Measurements from ENCODE around the gene AFAP1.

Gene AFAP1

DNA sequence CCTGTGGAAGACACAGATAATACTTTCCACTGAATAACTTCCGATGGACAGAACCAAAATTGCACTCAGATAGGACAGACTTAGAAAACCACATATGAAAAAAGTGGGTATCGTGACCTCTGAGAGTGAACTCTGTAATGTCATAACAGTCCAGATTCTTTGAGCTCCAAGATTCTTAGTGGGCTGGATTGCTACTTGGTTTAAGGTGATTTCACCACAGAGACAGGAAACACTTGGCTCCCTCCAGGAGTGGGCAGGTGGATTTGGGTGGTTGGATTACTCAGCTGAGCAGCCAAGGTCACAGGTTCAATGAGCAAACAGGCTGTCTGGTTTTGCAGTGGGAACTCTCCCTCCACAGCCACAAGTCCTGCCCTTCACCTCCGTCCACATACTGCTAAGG is 126.0 kb downstream of the AFAP1 start:
- TF ChIP-seq FOXP2 (optimal IDR thresholded peaks at IDR 0.05; ENCODE audit: borderline replicate concordance, extremely low read depth, extremely low read length, insufficient read depth), result no peak
- TF ChIP-seq SIN3A (IDR thresholded peaks at IDR 0.05; ENCODE audit: borderline replicate concordance, insufficient read depth, low read length), result no peak
- TF ChIP-seq POLR2AphosphoS5 (IDR thresholded peaks at IDR 0.05; ENCODE audit: low read depth, low read length), result no peak
- TF ChIP-seq TAF1 (IDR thresholded peaks at IDR 0.05; ENCODE audit: borderline replicate concordance, insufficient read depth, low read length), result no peak

DNA sequence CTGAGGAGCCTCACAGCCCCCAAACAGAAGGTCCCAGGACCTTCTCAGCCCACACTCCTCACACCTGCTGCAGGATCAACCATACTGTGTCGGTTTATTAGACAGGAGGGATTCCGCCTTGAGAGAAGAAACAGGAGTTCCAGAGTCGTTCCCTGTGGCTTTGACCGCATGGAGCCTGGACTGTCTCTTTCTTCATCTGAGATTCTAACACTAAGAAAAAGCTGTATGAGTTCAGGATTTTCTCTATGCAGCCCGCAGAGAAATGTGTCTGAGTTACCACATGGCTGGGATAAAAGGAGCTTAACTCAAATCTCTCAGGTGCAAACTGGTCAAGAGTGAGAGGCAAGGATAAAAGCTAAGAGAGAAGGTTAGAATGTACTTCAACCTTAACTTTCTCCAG is 126.7 kb downstream of the AFAP1 start:
- no peak for TF ChIP-seq POLR2AphosphoS5 (IDR thresholded peaks at IDR 0.05; ENCODE audit: low read depth, low read length)
- no peak for TF ChIP-seq SIN3A (IDR thresholded peaks at IDR 0.05; ENCODE audit: borderline replicate concordance, insufficient read depth, low read length)
- TF ChIP-seq TAF1 (IDR thresholded peaks at IDR 0.05; ENCODE audit: borderline replicate concordance, insufficient read depth, low read length), result no peak
- no peak for TF ChIP-seq FOXP2 (optimal IDR thresholded peaks at IDR 0.05; ENCODE audit: borderline replicate concordance, extremely low read depth, extremely low read length, insufficient read depth)
- TF ChIP-seq, protein P1, sequence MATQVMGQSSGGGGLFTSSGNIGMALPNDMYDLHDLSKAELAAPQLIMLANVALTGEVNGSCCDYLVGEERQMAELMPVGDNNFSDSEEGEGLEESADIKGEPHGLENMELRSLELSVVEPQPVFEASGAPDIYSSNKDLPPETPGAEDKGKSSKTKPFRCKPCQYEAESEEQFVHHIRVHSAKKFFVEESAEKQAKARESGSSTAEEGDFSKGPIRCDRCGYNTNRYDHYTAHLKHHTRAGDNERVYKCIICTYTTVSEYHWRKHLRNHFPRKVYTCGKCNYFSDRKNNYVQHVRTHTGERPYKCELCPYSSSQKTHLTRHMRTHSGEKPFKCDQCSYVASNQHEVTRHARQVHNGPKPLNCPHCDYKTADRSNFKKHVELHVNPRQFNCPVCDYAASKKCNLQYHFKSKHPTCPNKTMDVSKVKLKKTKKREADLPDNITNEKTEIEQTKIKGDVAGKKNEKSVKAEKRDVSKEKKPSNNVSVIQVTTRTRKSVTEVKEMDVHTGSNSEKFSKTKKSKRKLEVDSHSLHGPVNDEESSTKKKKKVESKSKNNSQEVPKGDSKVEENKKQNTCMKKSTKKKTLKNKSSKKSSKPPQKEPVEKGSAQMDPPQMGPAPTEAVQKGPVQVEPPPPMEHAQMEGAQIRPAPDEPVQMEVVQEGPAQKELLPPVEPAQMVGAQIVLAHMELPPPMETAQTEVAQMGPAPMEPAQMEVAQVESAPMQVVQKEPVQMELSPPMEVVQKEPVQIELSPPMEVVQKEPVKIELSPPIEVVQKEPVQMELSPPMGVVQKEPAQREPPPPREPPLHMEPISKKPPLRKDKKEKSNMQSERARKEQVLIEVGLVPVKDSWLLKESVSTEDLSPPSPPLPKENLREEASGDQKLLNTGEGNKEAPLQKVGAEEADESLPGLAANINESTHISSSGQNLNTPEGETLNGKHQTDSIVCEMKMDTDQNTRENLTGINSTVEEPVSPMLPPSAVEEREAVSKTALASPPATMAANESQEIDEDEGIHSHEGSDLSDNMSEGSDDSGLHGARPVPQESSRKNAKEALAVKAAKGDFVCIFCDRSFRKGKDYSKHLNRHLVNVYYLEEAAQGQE (IDR thresholded peaks at IDR 0.05; ENCODE audit: insufficient read depth in 1 of 2, low read depth in 2 of 2, low read length in 2 of 2), result no peak

DNA sequence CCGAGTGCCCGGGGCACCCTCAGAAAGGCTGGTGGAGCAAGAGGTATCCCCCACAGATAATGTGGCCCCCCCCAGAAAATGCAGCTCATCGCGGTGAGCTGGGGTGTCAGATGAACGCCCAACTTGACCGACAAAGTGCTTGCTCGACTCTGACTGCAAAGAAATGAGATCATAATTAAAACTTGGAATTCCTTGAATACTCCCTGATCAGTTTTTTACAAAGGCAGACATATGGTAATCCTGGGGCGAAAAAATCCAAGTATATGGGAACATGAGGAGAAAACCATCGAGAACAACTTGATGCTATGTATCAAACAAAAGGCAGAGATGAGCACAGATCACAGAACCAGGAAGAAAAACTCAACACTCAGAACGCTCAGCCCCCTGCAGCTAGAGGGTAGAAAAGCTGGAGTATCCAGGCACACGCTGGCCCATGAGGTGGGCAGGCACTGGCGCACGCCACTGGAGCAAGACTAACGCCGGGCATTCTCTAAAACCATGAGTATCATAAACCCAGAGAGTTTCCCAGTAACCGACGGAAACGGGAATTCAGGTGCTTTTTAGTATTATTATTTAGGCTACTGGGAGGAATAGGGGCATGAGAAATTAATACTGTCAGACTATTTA is 127.3 kb downstream of the AFAP1 start:
- TF ChIP-seq SIN3A (IDR thresholded peaks at IDR 0.05; ENCODE audit: borderline replicate concordance, insufficient read depth, low read length) (no peak), FOXP2 (optimal IDR thresholded peaks at IDR 0.05; ENCODE audit: borderline replicate concordance, extremely low read depth, extremely low read length, insufficient read depth) (no peak), POLR2AphosphoS5 (IDR thresholded peaks at IDR 0.05; ENCODE audit: low read depth, low read length) (no peak), TAF1 (IDR thresholded peaks at IDR 0.05; ENCODE audit: borderline replicate concordance, insufficient read depth, low read length) (no peak)
- TF ChIP-seq, protein P1 (IDR thresholded peaks at IDR 0.05; ENCODE audit: insufficient read depth in 1 of 2, low read depth in 2 of 2, low read length in 2 of 2), result no peak

DNA sequence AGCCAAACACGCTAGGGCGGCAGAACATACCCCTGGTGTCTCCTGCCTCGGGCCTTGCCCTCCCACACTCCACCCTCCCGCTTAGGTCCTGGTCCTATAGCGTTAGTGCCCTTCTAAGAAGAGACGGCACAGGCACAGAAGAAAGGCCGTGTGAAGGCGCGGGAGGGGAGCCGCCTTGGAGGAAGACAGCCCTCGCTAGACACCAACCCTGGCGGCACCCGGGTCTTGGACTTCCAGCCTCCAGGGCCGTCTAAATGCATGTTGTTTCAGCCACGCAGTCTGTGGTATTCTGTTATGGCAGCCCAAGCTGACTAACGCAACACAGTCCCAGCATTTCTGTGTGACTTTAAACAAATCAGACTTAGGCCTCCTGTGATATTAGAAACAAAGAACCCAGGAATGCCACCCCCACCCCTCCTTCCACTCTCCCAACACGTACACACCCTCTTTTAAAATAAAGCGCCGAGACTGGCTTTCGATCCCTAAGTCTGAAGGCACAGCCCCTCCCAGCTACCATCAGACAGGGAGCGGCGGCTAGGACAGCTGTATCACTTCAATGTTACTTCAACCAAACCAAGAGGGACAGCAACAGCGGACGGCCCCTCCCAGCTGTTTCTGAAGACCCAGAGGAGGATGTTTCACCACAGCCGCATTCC is 128.0 kb downstream of the AFAP1 start:
- TF ChIP-seq POLR2AphosphoS5 (IDR thresholded peaks at IDR 0.05; ENCODE audit: low read depth, low read length) (no peak), TAF1 (IDR thresholded peaks at IDR 0.05; ENCODE audit: borderline replicate concordance, insufficient read depth, low read length) (no peak)
- TF ChIP-seq, protein P1 (IDR thresholded peaks at IDR 0.05; ENCODE audit: insufficient read depth in 1 of 2, low read depth in 2 of 2, low read length in 2 of 2), result no peak

DNA sequence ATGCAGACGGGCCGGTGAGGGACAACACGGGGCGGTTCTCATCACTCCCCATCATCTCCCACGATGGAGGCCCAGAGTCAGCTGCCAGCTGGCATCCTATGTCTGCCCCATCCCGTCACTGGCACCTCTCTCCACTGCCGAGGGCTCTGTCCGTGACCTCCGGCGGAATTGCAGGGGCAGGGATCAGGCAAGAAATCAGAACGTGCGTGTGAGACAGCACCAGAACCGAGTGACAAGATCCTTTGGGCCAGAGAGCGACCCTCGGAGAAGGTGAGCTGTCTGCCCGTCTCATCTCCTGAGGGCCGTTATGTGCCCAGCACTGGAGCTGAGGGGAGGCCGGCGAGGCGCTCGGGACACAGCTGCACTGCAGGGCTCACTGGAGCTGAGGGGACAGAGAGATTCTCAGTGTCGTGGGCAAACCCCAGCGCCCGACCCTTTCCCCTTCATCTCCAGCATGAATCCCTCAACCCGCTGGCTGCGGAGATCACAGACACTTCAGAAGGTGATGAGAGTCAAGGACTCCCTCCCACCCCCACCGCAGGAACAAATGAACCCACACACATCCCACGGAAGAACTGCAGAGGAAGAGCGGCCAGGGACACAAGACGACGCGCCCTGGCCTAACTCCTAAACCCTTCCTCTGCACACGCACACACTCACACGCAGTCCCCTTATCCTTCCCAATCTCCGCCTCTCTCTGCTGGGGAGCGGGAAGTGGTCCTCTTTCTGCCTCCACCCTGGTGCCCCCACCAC is 128.7 kb downstream of the AFAP1 start:
- TF ChIP-seq TAF1 (IDR thresholded peaks at IDR 0.05; ENCODE audit: borderline replicate concordance, insufficient read depth, low read length), result no peak
- TF ChIP-seq, protein P1 (IDR thresholded peaks at IDR 0.05; ENCODE audit: insufficient read depth in 1 of 2, low read depth in 2 of 2, low read length in 2 of 2), result no peak
- no peak for TF ChIP-seq SIN3A (IDR thresholded peaks at IDR 0.05; ENCODE audit: borderline replicate concordance, insufficient read depth, low read length)
- TF ChIP-seq POLR2AphosphoS5 (IDR thresholded peaks at IDR 0.05; ENCODE audit: low read depth, low read length), result no peak
- TF ChIP-seq FOXP2 (optimal IDR thresholded peaks at IDR 0.05; ENCODE audit: borderline replicate concordance, extremely low read depth, extremely low read length, insufficient read depth), result no peak

Measured in PFSK-1 (cell line).